ENCODE measurements around the gene ADGRL3. TPM values are rescaled to one million over a fixed set of nuclear protein-coding genes. Genes with fewer than 3 reads are reported as not detected.

The ADGRL3 gene
- total RNA-seq, 4 donors from 2014 or later, result 2.2 to 10.0 (median 4.6) TPM

DNA sequence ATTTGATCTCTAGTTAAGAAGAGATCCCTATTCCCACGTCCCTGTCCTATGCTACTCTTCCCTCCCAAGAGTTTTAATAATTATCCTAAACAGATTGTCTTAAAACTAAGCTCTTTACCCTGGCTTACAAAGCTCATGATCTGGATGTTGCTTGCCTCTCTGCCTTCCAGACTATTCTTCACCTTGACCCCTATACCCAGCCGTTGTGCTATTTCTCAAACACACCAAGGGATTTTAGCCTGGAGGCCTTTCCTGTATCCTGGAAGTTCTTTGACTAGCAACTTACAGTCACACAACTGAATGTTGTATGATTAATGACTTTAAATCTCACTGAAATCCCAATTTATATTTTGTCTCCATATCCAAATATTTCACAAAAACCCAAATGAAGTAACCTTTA lies 314.9 kb downstream of the ADGRL3 start:
- intact Hi-C loops (cut with DNase I; ENCODE audit: low total_unique reads) (no loop called here), in situ Hi-C loops (cut with MboI; ENCODE audit: low pct_ligation_motif_present in 1 of 4, low pct_unique_long_range_greater_than_20kb in 1 of 4, low sequenced_read_pairs in 3 of 4) (no loop called here)
- H3K4me1 ChIP-seq, result peaks cover 0 to 14% (median 5%) of the 10 kb centered on the region in 4 donors
- DNase-seq, result no peak
- no peak overlapping the region for H3K27ac ChIP-seq
- no peaks in the 10 kb centered on the region for H3K36me3 ChIP-seq
- no peaks in the 10 kb centered on the region for H3K27me3 ChIP-seq
- TF ChIP-seq POLR2A (IDR thresholded peaks at IDR 0.05), result no peak
- TF ChIP-seq POLR2AphosphoS5 (IDR thresholded peaks at IDR 0.05), result no peak
- TF ChIP-seq, protein P1, sequence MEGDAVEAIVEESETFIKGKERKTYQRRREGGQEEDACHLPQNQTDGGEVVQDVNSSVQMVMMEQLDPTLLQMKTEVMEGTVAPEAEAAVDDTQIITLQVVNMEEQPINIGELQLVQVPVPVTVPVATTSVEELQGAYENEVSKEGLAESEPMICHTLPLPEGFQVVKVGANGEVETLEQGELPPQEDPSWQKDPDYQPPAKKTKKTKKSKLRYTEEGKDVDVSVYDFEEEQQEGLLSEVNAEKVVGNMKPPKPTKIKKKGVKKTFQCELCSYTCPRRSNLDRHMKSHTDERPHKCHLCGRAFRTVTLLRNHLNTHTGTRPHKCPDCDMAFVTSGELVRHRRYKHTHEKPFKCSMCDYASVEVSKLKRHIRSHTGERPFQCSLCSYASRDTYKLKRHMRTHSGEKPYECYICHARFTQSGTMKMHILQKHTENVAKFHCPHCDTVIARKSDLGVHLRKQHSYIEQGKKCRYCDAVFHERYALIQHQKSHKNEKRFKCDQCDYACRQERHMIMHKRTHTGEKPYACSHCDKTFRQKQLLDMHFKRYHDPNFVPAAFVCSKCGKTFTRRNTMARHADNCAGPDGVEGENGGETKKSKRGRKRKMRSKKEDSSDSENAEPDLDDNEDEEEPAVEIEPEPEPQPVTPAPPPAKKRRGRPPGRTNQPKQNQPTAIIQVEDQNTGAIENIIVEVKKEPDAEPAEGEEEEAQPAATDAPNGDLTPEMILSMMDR (IDR thresholded peaks at IDR 0.05), result no peak
- no peak for TF ChIP-seq EP300 (IDR thresholded peaks at IDR 0.05; ENCODE audit: low read depth)
- H3K4me3 ChIP-seq, result no peak overlapping the region
- H3K9me3 ChIP-seq, result no peaks in the 10 kb centered on the region
- WGBS, 2 donors (ENCODE audit: low coverage in 1 of 2), result 20 to 49% methylated on average over 2 of the region's 2 CpGs

DNA sequence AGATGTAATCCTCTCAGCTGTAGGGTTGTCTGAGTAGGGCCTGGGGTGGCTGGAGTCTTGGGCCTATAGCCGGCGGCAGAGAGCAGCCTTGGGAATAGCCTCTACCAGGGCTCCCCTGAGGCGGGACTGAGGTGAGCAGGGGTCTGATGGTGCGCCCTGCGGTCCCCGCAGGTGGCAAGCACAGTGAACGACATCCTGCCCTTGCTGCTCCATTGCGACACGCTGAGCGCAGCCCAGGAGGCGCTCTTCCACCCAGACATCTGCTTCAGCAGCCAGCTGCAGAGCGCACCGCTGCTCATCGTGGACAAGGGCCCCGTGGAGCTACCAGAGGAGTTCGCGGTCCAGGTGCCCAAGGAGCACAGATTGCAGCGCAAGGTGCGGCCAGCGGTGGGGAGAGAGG lies 317.0 kb downstream of the ADGRL3 start:
- no peak overlapping the region for H3K27ac ChIP-seq
- 53 to 71% methylated on average over 1 to 20 of the region's 20 CpGs for WGBS, 2 donors (ENCODE audit: low coverage in 1 of 2)
- intact Hi-C loops (cut with DNase I; ENCODE audit: low total_unique reads) (no loop called here), in situ Hi-C loops (cut with MboI; ENCODE audit: low pct_ligation_motif_present in 1 of 4, low pct_unique_long_range_greater_than_20kb in 1 of 4, low sequenced_read_pairs in 3 of 4) (no loop called here)
- H3K4me3 ChIP-seq, result no peak overlapping the region
- no peaks in the 10 kb centered on the region for H3K27me3 ChIP-seq
- DNase-seq, result peak; percentile 33
- H3K9me3 ChIP-seq, result no peaks in the 10 kb centered on the region
- TF ChIP-seq, protein P1 (IDR thresholded peaks at IDR 0.05), result peak in 3 of 5 experiments; percentile 10 to 36 (median 25)
- no peak for TF ChIP-seq POLR2AphosphoS5 (IDR thresholded peaks at IDR 0.05)
- peaks cover 0 to 6% (median 2%) of the 10 kb centered on the region in 4 donors for H3K4me1 ChIP-seq
- H3K36me3 ChIP-seq, result no peaks in the 10 kb centered on the region

DNA sequence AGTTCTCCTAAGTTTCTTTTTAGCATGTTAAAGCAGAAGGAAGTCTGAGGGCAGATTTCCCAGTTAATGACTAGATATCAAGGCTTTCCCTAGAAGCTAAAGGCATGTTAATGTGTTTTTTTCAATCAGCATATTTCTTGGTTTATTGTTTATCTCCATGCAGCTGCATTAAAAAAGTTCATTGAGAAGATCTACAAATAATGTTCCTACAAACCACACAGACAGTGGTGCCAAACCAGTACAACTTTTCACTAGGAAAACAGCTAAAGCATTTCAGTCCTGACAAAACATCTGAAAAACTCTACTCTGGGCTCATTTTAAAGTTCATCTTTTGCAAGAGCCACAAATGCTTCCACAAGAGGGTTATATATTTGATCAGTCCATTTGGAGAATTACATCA lies 320.0 kb downstream of the ADGRL3 start:
- in situ Hi-C loops (cut with MboI; ENCODE audit: low pct_ligation_motif_present in 1 of 4, low pct_unique_long_range_greater_than_20kb in 1 of 4, low sequenced_read_pairs in 3 of 4) (no loop called here), intact Hi-C loops (cut with DNase I; ENCODE audit: low total_unique reads) (no loop called here)
- no peaks in the 10 kb centered on the region for H3K36me3 ChIP-seq
- H3K27ac ChIP-seq, result no peak overlapping the region
- no peak overlapping the region for H3K4me3 ChIP-seq
- no peak for DNase-seq
- TF ChIP-seq EP300 (IDR thresholded peaks at IDR 0.05; ENCODE audit: low read depth), result no peak
- TF ChIP-seq POLR2A (IDR thresholded peaks at IDR 0.05), result no peak
- TF ChIP-seq, protein P1 (IDR thresholded peaks at IDR 0.05), result no peak
- no peak for TF ChIP-seq POLR2AphosphoS5 (IDR thresholded peaks at IDR 0.05)
- H3K27me3 ChIP-seq, result no peaks in the 10 kb centered on the region
- H3K4me1 ChIP-seq, result no peaks in the 10 kb centered on the region
- no peaks in the 10 kb centered on the region for H3K9me3 ChIP-seq

DNA sequence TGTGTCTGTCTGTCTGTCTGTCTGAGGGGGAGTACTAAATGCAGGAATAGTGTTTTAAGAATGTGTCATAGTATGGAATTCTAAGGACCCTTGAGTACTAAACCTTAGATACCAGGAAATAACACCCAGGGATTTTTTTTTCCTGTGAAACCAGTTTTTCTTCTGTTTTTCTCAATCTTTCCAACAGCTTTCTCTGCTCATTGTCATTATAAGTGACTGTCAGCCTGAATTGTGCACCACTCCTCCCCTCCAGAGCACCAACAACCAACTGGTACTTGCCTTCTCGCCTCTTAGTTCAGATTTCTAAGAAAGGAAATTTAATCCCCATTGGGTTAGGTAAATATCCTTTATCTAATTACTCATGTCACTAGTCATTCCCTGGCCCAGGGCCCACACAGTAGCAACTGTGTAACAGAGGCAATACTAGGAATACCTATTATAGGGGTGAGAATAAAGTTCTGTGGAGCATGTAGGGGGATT lies 320.6 kb downstream of the ADGRL3 start:
- no peak for DNase-seq
- in situ Hi-C loops (cut with MboI; ENCODE audit: low pct_ligation_motif_present in 1 of 4, low pct_unique_long_range_greater_than_20kb in 1 of 4, low sequenced_read_pairs in 3 of 4), result no loop called here
- no peak overlapping the region for H3K4me3 ChIP-seq
- intact Hi-C loops (cut with DNase I; ENCODE audit: low total_unique reads), result no loop called here
- H3K4me1 ChIP-seq, result no peaks in the 10 kb centered on the region
- no peaks in the 10 kb centered on the region for H3K36me3 ChIP-seq
- no peaks in the 10 kb centered on the region for H3K27me3 ChIP-seq
- no peaks in the 10 kb centered on the region for H3K9me3 ChIP-seq
- WGBS, 2 donors (ENCODE audit: low coverage in 1 of 2), result 48 to 83% methylated on average over 1 of the region's 1 CpG
- no peak overlapping the region for H3K27ac ChIP-seq
- TF ChIP-seq EP300 (IDR thresholded peaks at IDR 0.05; ENCODE audit: low read depth) (no peak), POLR2A (IDR thresholded peaks at IDR 0.05) (no peak), POLR2AphosphoS5 (IDR thresholded peaks at IDR 0.05) (no peak)
- TF ChIP-seq, protein P1 (IDR thresholded peaks at IDR 0.05), result no peak

Measured in transverse colon (tissue), 4 donors.